Medulla oblongata (tissue), 1 donor: ENCODE measurements around the gene SOX4.
"Not testable (repeated sequence)": the region's sequence is repeated elsewhere in the genome, so short reads cannot be mapped to it uniquely, and the experiment has no call there.

Source experiments
- DNase-seq: peaks from one replicate; pipeline ENCODE4 v3.0.0-alpha.2; 2015; ENCODE audit errors: extremely low spot score

SOX4 gene

DNA sequence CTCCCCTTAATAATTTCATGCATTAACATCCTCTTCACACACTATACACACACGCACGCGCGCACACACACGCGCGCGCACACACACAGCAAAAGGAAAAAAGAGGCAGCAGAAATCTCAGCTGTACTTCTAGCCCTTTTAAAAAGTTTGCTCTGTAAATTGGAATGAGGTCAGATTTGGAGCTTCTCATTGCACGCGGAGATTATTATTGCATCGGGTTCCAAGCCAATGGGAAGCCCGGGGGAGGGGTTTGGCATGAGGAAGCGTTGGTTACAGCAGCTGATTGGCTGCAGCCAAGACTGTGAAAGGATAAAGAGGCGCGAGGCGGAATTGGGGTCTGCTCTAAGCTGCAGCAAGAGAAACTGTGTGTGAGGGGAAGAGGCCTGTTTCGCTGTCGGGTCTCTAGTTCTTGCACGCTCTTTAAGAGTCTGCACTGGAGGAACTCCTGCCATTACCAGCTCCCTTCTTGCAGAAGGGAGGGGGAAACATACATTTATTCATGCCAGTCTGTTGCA lies at the start of gene SOX4:
Gene SOX4, plus strand, starts transcription at position 340 of the 515 bp plus-strand sequence. CDS start 784 bp downstream, outside the sequence.
- peak; percentile 96 for DNase-seq

DNA sequence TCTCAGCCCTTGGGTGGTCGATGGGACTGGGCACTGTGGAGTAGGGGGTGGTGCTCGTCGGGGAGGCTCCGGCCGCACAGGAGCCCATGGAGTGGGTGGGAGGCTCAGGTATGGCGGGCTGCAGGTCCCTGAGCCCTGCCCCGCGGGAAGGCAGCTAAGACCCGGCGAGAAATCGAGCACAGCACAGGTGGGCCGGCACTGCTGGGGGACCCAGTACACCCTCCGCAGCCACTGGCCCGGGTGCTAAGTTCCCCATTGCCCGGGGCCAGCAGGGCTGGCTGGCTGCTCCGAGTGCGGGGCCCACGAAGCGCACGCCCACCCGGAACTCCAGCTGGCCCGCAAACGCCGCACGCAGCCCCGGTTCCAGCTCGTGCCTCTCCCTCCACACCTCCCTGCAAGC lies 41.3 kb upstream of the SOX4 start:
- not testable (repeated sequence) for DNase-seq

DNA sequence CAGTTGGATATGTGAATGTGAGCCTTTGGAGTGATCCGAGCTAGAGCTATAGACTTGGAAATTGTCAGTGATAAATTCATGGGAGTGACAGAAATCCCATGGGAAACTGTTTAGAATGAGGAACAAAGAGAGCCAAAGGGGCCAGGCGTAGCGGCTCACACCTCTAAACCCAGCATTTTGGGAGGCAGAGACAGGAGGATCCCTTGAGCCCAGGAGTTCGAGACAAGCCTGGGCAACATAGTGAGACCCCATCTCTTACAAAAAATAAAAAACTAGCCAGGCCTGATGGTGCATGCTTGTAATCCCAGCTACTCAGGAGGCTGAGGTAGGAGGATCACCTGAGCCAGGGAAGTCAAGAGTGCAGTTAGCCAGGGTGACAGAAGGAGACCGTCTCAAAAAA lies 39.3 kb upstream of the SOX4 start:
- no peak for DNase-seq

DNA sequence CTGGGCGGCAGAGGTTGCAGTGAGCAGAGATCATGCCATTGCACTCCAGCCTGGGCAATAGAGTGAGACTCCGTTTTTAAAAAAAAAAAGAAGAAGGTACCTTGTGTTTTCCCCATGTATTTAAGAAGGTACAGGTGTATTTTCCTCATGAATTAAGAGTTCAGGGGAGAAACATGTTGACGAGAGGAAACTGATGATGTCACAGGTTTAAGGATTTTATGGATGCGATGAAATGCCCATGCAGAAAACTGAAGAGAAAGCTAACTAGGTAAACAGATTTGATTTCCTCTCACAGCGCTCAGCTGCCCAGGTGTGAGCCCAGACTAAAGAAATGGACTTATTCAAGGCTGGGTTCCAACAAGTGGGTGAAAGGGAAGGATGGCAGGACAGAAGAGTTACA lies 38.4 kb upstream of the SOX4 start:
- DNase-seq: no peak

DNA sequence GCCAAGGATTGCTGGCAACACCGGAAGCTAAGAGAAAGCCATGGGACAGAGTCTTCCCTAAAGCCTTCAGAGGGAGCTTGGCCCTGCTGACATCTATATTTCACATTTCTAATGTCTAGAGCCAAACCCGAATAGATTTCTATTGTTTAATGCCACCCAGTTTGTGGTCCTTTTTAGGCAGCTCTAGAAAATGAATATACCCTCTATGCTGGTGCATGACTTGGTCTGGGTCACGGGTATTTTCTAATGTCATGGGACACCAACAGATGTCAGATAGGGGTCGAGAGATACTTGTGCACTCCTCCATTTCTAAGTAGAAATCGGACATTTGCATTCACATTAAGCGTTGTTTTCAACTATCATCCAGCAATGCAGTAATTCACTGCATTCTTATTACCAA lies 37.0 kb upstream of the SOX4 start:
- no peak for DNase-seq

DNA sequence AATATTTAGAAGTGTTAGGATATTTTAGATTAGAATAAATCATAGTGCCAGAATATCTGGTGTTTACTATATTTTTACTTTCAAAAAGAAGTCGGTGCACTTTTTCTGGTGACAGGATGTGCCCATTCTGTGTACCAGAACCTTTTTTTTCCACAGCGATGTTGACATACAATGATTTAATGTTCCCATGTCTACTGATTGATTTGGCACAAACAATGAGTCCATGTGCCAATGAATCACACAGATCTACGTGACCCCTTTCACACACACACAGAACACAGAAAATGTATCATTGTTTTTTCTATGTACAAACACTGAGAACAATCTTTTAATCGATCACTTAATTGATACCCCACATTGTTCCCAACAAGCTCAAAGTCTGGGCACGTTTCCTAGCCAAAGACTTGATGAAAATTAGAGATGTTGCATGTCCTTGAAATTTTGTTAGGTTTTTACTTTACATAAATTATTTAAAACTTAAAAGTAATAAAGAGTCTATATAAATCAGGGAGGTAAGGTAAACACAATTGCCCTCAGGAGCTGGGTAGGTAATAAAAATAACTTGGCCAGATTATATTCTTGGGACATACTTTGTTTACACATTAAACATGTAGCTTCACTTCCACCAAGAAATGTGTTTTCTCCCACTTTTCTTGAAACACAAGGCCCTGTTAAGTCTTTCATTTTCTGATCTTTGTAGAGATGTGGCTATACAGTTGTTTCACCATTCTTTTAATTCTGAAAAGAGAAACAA lies 36.4 kb upstream of the SOX4 start:
- no peak for DNase-seq

DNA sequence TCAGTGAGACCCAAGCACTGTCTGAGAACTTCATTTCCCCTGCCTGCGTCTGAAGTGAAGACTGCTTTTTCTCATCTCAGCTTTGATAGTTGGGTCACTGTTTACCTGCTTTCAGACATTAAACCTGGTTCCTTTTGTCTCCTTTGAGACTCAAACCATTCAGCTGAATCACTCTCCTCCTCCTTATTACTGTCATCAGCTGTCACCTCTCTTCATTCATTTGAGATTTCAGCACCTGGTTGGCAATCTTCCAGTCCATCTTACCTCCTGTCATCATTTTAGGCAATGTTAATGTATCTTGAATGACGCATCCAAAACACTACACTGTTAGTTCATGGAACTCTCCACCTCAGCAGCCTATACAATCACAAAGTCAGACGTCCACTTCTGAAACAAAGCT lies 34.3 kb upstream of the SOX4 start:
- no peak for DNase-seq

DNA sequence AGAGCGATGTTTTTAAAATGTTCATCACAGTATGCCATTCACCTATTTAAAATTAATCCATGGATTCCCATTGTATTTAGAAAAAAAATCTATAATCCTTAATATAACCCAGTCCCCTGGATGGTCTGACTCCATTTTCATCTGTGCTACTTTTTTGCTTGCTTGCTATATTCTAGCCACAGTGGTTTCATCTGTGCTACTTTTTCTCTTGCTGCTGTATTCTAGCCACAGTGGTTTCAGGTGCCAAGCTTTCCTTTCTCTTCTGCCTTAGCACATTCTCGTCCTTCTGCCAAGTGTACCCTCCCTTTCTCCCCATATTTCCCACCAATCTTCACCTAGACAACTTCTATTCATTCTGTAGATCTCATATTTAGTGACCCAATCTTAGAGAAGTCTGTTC lies 33.3 kb upstream of the SOX4 start:
- no peak for DNase-seq

DNA sequence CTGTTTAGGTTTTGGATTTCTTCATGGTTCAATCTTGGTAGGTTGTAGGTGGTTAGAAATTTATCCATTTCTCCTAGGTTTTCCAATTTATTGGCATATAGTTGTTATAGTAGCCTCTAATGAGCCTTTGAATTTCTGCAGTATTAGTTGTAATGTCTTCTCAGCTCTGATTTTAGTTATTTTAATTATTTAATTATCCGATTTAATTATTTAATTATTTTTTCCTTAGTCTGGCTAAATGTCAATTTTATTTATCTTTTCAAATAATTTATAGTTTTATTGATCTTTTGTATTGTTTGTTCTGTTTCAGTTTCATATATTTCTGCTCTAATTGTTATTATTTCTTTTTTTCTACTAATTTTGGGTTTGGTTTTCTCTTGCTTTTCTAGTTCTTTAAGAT lies 28.1 kb upstream of the SOX4 start:
- DNase-seq: no peak

DNA sequence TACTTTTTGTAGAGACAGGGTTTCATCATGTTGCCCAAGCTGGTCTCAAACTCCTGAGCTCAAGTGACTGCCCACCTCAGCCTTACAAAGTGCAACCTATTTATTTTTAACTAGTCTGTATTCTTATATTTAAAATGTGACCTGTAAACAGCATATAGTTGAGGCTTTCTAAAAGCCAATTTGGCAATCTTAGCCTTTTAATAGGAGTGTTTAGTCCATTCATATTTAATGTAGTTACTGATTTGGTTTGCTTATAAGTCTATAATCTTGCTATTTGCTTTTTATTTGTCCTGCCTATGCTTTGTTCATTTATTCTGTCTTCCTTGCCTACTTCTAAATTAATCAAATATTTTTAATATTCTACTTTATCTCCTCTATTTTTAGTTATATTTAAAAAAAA lies 15.0 kb upstream of the SOX4 start:
- no peak for DNase-seq

DNA sequence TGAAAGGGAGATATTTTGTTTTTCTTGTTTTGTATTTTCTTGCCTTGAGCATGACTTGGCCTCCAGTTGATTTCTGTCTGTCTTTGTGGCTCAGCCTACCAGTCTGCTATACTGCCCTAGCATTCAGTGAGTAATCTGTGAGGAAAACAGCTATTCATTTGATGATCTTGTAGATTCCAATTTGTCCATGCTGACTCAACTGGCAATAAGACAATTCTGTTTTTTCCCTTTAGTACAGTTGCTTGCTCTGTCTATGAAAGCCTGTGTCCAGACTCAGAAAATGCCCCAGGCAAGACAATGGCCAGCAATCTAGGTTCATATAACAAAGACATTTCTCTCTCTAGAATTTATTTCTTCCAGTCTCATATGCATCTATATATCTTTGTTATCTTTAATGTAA lies 10.9 kb upstream of the SOX4 start:
- no peak for DNase-seq

DNA sequence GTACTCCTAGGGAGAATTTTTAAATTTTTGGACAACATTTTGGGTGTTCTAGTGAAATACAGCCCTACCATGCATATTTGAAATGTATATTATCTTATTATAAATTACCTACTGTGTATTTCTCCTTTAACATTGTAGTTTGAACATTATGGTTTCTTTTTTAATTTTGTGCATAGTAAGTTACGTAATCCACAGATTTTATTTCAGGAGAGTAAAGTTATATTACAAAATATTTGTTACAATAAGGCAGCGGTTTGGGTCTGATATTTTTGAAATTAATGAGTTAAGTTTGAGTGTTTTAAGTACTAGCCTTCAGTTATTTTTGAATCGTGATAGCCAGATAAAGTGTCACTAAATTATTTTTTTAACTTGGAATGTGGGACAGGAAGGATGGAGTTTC lies 7.3 kb upstream of the SOX4 start:
- DNase-seq: no peak

DNA sequence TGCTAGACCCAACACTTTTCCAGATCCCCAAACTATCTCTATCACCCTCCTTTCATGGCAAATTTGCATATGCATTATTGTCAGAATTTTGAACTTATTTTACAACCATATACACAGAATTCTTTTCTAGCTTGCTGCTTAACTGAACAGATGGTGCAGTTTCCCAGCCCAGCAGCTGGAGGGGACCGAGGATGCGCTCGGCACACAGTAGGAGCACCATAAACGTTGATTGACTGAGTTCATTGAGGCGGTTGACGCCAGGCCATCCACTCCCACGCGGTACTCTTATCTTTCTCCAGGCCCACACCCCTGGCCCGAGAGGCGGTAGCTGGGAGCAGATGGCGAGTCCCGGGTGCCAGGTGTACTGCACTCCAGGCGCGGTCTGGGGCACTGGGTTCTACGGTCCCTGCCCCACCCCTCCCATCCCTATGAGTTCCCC lies 6.8 kb upstream of the SOX4 start:
- no peak for DNase-seq

DNA sequence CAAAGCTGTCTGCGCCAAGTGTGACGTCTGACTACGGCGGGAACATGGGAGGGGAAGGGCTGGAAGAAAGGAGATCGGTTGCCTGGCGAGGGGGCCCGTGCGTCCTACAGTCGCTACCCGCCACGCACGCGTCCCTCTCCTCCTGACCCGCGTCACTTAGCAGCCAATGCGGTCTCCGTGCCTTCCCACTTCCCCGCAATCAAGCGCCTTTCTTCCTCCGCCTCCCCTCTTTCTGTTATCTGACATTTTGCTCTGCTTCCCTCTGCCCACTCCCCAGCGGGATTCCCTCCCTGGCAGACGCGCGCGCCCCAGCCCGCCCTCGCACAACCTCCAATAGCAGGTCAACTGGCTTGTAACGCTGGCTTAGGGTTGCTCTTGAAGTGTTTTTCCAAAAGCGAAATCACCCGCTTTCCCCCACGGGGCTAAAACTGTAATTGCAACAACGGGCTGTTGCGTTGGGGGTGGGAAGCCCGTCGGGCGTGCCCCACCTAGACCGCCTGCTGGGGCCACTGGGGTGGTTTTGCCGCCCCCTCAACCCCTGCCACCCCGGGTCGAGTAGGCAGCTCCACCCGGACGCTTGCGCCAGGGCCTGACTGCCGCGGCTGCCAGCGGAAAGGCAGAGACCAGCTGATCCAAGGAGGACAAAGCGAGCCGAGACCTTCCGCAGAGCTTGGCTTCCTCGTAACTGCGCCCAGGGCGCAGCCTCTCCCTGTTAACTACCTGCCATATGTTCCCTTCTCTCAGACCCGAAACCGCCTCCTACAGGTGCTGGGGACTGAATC lies 6.2 kb upstream of the SOX4 start:
- DNase-seq: peak; percentile 21

DNA sequence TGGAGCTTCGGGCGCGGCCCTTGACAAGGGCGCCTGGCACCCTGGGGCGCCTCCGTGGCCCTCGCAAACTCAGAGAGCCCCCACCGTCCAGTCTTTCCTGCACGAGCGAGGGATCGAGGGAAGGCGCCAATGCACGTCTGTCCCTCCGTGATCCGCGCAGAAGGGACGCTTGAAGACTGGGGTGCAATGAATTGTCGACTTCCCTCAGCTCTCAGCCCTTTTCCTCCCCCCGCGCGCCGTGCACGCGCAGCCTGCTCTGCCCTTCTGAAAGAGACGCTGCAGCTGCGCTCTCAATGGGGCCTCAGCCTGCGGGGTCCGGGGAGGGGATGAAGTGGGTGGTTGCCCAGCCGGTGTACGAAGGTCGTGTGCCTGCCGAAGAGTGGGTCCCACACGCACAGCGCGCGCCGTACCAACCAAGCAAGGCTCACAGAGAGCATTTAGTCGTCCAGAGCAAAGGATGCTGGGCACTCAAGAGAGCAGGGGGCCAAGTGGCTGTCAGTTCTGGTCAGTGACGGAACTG lies 5.5 kb upstream of the SOX4 start:
- DNase-seq: peak; percentile 39

DNA sequence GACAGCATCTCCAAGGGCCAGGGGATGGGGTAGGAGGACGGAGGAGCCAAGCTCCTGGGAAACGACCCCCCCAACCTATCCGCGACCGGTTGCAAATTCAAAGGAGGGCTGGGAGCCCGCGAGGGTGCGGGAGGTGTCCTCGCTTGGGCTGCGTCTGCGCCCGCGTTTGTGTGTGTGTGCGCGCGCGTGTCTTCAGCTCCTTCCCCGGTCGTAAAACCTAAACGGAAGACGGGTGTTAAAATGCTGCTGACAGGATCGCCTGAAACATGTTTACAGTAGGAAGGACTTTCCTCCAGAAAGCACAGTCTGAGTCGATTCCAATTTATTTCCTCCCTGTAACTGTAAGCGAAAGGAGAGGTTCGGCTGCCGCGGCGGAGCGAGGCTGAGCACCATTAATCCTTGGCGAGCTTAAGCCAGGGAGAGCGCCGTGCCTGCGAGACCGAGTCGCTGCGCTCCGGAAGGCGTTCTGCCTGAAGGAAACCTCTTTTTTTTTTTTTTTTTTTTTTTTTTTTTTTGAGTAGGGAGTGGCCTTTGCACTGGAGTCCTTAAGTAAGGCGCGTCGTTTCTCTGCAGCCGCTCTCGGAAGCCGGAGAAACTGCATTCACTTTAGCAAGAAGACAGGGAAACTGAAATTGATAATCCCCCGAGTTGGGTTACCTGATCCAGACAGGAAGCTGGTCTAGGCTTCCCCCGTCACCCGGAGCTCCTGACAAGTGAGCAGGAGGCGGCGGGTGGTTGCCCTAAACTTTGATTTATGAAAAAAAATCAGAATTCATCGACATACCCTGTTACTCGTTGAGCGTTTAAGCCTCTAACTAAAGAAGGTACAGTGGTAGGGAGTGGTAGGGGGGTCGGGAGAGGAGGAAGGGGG lies 4.8 kb upstream of the SOX4 start:
- DNase-seq: peak; percentile 40

DNA sequence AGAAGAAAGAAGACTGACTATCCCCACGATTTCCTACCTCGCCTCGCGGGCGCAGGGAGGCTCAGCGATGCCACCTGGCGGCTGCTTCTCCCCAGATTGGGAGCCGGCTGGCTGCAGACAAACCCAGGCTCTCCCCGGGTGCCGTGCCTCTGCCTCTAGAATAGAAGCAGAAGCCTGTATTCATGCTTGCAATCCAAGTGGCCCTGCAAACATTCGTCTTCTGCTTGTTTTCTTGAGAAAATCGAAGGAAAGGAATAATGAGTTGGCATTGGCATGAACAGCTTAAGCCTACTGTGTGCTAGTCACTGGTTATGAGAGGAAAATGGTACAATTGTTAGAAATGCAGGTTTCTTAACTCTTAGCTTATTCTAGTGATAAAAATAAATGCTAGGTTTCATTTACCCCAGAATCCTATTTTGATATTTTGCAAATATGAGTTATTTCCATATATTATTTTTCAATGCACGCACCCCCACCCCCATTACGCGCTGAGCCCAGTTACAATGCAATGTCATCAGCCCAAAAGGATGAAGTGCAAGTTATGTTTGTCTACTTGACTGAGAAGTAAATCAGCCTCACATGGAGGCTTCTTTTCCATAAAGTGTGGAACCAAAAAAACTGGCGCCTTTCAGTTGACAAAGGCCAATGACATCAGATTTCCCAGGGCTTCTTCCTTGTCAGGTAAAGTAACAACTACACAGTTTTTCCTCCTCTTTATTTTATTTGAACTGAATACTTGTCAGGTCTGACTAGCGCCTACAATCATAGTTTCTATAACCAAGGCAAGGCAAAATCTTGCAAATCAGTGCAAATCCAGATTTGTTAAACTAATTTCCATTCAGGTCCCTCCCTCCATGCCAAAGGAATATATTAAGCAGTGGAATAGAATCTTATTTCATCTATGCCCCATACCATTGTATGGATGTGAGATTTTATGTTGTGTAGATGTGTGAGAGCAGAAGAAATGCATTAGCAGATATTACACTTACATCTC lies 3.9 kb upstream of the SOX4 start:
- peak; percentile 88 for DNase-seq

DNA sequence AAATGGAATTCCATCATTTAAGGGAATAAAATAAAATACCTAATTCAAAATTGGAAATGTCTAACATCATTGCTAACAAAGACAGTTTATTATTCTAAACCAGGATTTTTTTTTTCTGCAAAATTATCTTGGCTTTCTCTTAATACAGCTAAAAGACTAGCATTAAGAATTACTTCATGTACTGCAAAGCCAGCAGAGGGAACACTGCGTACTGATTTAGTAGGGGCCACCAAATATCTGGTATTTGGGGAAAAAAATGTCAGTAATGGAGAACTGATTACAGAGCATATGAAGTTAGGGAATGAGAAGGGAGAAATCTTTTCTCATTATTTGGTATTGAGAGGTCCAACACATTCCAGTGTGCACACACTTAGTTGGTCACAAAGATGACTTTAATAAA lies 3.2 kb upstream of the SOX4 start:
- no peak for DNase-seq

DNA sequence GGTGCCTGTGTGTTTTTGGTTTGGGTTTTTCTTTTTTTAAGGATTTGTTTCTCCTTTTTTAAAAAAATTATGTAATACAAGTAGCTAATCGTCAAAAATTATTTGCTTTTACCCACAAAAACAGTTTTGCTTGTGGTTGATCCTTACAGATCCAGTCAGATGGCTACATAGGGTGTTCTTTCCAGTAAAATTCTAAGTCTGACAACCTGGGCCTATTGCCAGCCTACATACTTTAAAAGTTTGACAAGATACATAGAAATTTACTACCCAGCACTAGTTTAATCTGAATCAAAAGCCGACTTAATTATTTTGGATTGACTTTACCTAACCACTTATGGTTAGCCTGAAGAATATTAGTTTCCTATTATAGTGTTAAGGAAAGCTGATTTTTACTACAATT lies 2.1 kb upstream of the SOX4 start:
- no peak for DNase-seq

DNA sequence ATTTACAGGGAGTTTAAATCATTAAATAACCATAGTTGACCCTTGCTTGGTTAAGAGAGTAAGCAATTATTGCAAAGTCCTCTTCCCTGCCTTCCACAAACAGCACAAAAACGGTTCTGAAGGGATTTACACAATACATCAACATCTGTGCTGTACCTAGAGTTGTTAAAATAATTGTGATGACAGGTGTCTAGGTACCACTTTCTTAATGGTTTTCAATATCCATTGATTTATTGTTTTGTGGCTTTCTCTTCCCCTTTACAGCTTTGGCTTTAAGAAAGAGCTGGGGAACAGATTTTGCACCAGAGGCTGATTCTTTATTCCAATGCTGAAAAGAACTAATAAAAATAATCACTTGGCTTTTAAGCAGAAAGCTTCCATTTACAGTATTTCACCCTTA lies 598 bp upstream of the SOX4 start:
- DNase-seq: no peak
